Measurements from ENCODE around the gene NAV2.
"Not testable (repeated sequence)": the region's sequence is repeated elsewhere in the genome, so short reads cannot be mapped to it uniquely, and the experiment has no call there.

NAV2 gene

DNA sequence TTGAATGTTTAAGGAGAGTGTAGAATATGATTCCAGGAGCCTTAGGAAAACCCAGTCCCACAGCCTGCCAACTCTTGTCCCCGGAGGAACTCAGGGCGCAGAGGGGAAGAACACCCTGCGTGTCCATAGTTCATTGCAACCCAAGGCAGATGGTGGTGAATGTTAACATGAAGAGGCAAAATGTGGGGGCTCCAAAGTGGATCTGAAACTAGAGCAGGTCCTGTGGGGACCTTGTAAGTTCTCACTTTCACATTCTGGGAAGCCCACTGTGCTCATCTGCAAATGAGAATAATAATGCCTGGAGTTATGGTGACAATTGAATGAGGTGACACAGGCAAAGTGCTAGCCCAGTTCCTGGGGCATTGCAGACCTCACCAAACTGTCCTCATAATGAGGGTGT, 246.6 kb downstream of the NAV2 start:
- no peak for DNase-seq

DNA sequence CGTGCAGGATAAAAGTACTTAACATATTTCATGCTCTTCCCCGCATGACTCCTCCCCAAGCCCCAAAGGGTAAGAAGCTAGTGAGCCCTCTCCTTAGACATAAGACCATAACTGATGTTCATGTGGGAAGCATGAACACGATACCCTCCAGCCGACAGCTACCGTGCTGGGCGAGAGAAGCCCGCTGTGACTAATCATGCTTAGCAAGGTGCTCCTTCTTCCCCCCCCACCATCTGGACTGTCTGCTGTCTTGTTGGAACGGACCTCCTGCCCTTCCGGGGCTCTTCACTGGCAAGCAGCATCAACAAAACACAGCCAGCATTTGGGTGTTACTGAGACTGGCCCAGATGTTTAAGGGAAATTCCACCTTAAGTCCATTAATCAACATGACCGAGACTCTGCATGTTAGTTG, 247.0 kb downstream of the NAV2 start:
- no peak for DNase-seq

- DNase-seq, result not testable (repeated sequence)
Observed at GRCh38 chr11:19960410-19960809, 247.8 kb downstream of the NAV2 start.

- DNase-seq, result no peak
Observed at GRCh38 chr11:19961225-19961624, 248.6 kb downstream of the NAV2 start.

DNA sequence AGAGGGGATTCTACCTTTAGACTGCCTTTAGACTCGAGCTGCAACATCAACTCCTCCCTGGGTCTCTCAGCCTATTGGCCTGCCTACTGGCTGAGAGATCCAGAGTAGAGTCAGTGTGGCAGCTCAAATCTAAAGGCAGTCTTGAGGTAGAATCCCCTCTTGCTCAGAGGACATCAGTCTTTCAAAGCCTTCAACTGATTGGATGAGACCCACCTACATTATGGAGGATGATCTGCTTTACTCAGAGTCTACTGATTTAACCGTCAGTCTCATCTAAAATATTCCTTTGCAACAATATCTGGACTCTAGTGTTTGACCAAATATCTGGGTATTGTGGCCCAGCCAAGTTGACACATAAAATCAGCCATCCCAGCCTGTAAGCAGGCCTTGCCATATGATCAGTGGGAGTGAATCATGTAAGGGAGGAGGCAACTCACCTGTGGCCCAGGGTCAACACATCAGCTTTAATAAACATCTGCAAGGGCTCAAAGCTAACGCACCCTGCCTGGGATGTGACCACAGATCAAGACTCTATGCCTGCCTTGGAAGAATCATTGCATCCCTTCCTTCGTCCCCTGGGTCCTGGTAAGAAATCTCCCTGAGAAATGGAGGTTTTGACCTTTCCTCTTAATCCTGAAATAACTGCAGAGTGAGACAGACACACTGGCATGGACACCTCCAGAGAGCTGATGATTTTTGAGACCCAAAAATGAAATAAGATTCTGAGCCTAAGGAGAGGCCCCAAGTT, 249.6 kb downstream of the NAV2 start:
- DNase-seq, result no peak

DNA sequence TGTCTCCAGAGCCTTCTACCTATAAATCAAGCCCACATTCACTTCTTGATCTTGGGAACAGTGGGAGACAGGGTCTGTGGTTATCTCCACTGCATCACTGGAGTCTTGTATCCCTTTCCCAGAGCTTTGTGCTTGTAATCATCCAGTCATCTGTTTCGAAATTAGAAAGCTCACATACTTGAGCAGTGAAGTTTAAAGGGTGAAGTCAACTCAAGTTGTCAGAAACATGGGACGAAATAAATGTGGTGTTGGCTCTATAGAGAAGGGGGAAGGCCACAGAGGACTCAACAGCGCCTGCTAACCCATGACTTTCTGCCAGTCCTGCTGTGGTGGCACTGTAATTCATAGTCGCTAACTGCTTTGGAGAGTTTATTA, 250.2 kb downstream of the NAV2 start:
- no peak for DNase-seq

GRCh38 chr11:19963697-19964387, 251.2 kb downstream of the NAV2 start:
- no peak for DNase-seq

DNA sequence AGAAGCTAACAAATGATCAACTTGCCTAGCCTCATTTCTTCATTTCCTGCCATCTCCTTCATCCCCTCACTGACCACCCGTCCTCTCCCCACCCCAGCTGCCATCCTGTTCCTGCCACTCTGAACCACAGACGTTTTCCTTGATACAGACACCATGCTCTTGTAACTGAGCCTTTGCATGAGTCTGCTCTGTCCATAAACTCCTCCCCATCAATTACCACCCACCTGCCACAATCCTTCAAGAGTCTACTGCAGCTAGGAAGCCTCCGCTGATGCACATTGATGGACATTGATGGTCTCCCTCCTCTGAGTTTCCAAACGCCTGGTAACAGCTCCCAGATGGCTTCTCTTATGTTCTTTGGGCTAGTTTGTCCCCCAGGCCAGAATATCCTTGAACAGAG, 253.8 kb downstream of the NAV2 start:
- no peak for DNase-seq

DNA sequence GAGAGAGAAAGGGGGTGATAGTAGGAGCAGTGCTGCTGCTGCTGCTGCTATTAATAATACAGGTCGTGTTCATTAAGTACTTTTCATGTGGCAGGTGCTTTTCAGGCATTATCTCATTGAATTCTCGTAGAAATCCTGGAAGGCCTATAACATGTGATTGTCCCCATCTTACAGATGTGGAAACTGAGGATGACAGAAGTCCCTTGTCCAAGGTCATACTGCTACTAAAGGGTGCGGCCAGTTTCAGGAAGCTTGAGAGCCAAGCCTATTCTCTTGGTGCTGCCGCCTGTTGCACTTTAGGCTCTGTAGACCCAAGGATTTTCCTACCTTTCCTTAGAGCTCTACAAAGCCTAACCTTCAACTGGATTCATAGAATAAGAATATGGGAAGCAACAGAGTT, 254.3 kb downstream of the NAV2 start:
- DNase-seq, result no peak

GRCh38 chr11:19967787-19968186, 255.2 kb downstream of the NAV2 start:
- DNase-seq, result no peak

GRCh38 chr11:19968860-19969259, 256.2 kb downstream of the NAV2 start:
- no peak for DNase-seq

- DNase-seq, result no peak
Observed at GRCh38 chr11:19970944-19971343, 258.3 kb downstream of the NAV2 start.

DNA sequence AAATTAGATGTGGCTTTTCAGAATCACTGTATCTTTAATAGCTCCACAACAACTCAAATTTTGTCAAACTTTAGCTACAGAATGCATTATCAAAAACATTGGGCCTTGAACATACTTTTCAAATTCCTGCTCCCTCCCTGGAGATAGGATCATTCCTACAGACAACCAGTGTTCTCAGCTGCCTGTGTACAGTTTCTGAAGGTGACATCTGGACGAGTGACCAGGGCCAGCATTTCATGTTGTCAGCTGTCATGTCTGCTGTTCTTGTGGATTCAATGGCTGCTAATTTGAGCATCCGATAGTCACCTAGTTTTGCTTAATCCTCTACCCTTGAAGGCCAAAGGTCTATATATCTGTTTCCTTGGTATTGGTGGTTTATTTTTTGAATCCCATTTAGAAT, 259.5 kb downstream of the NAV2 start:
- no peak for DNase-seq

GRCh38 chr11:19972651-19973050, 260.0 kb downstream of the NAV2 start:
- no peak for DNase-seq

- no peak for DNase-seq
Observed at GRCh38 chr11:19973136-19973635, 260.5 kb downstream of the NAV2 start.

- no peak for DNase-seq
Observed at GRCh38 chr11:19974886-19975285, 262.2 kb downstream of the NAV2 start.

DNA sequence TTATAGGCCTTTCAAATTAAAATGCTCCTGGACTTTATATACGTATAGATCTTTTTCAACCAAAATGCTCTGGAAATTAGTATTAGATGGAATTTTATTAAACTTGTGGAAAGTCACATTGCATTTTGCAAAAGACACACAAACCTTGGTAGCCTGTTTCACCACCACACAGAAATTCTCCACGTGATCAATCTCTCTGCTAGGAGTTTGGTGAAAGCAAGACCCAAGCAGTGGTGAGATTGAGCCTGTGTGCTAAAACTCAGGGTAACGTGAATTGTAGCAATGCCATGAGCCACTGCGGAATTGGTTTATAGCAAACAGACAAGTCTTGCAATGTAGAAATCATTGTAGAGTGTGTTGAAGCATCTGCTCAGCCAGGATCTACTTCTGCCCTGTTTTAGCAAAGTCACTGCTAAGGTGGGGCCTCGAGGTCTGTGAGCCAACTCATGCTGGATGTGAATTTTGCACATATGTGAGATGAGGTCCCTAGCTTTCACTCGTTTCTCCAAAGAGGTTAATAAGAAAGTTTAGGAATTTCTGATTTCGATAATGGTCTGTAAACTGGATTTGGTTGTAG, 262.9 kb downstream of the NAV2 start:
- no peak for DNase-seq

- no peak for DNase-seq
Observed at GRCh38 chr11:19976281-19976941, 263.8 kb downstream of the NAV2 start.

GRCh38 chr11:19977941-19978340, 265.3 kb downstream of the NAV2 start:
- no peak for DNase-seq

- DNase-seq, result no peak
Observed at GRCh38 chr11:19978668-19979518, 266.3 kb downstream of the NAV2 start.

DNA sequence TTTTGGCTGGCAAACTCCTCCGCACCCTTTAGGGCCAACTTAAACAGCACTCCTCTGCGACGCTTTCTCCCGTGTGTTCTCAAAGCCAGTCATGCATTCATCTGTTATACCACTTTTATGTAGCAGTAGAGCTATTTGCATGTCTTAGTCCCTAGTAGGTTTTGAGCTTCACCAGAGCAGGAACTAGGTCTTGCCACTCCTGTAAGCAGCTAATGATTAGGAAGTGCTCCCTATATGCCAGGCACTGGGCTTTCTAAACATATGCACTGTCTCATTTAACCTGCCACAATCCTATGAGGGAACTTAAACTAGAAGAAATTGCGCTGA, 266.8 kb downstream of the NAV2 start:
- no peak for DNase-seq

DNA sequence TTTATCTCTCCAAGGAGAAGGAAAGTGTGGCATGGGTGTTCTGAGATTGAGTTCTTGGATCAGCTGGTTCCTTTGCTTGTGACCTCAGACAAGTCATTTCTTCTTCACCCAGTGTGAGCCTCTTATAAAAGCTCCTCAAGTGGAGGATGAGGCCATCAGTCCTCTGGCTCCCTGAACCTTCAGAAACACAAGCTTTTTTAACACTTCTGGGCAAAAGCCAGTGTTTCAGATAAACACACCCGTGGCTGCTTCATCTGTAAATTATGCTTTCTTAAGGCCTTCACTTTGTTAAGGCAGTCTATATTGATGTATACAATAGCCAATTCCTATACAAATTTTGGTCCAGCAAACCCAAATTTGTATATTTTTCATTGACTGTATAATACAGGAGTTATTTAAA, 267.8 kb downstream of the NAV2 start:
- no peak for DNase-seq
